Measurements from ENCODE around the gene LYSMD1. TPM values are rescaled to one million over a fixed set of nuclear protein-coding genes. Genes with fewer than 3 reads are reported as not detected.

Gene LYSMD1
- total and polyA plus RNA-seq, 2 experiments from 2014 or later: 4.9 to 26.7 TPM

DNA sequence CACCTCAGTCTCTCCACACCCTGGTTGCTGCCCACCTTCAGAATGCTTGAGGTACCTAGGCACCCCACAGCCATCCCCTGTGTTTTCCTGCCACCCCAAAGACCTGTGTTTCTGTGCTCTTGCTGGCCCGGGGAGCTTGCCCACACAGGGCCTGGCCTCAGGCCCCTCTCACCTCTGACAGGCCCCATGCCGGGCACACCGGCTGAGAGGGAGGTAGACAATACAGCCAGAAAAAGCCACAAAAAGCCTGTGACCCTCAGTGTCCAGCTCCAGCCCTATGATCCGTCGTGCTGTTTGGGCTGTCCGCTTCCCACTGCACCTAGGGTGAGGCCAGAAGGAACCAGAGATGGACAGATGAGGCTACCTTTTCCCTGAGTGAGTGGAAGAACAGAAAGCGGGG, 30.7 kb downstream of the LYSMD1 start:
- Histone ChIP-seq H3K9me3 (ENCODE audit: low read depth) (no peaks in the 10 kb centered on the region), H3K27me3 (peaks cover 12% of the 10 kb centered on the region), H3K4me1 (ENCODE audit: low read depth) (peaks cover 2% of the 10 kb centered on the region), H3K36me3 (peaks cover 14% of the 10 kb centered on the region), H3K27ac (no peak overlapping the region), H3K4me3 (no peak overlapping the region)
- TF ChIP-seq, protein P1, sequence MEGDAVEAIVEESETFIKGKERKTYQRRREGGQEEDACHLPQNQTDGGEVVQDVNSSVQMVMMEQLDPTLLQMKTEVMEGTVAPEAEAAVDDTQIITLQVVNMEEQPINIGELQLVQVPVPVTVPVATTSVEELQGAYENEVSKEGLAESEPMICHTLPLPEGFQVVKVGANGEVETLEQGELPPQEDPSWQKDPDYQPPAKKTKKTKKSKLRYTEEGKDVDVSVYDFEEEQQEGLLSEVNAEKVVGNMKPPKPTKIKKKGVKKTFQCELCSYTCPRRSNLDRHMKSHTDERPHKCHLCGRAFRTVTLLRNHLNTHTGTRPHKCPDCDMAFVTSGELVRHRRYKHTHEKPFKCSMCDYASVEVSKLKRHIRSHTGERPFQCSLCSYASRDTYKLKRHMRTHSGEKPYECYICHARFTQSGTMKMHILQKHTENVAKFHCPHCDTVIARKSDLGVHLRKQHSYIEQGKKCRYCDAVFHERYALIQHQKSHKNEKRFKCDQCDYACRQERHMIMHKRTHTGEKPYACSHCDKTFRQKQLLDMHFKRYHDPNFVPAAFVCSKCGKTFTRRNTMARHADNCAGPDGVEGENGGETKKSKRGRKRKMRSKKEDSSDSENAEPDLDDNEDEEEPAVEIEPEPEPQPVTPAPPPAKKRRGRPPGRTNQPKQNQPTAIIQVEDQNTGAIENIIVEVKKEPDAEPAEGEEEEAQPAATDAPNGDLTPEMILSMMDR (IDR thresholded peaks at IDR 0.05; ENCODE audit: low read depth, low read length): no peak
- no peak for DNase-seq (ENCODE audit: low read depth in 1 of 2, low spot score in 1 of 2)

DNA sequence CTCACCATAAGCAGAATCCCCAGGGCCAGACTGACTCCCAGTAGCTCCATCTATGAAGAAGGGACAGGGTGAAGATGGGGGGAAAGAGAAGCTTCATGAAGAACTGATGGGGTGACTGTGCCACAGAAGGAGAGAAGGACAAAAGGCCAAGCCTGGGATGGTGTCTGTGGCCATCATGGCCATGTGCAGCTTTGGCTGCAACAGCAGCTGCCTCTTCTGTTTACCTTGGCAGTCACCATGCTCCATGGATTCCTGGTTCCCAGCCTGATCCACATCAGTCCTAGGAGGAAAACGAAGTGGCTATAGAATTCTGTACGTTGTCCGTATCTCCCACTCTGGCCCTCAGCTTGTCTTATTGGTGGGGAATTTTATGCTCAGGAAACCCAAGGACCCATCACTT, 31.3 kb downstream of the LYSMD1 start:
- Histone ChIP-seq H3K27ac (no peak overlapping the region), H3K4me3 (no peak overlapping the region), H3K36me3 (peaks cover 11% of the 10 kb centered on the region), H3K9me3 (ENCODE audit: low read depth) (no peaks in the 10 kb centered on the region), H3K27me3 (peaks cover 12% of the 10 kb centered on the region), H3K4me1 (ENCODE audit: low read depth) (peaks cover 4% of the 10 kb centered on the region)
- DNase-seq (ENCODE audit: low read depth in 1 of 2, low spot score in 1 of 2): no peak
- TF ChIP-seq, protein P1 (IDR thresholded peaks at IDR 0.05; ENCODE audit: low read depth, low read length): no peak

- H3K36me3 ChIP-seq: peaks cover 11% of the 10 kb centered on the region
- H3K9me3 ChIP-seq (ENCODE audit: low read depth): no peaks in the 10 kb centered on the region
- TF ChIP-seq, protein P1 (IDR thresholded peaks at IDR 0.05; ENCODE audit: low read depth, low read length): no peak
- peaks cover 12% of the 10 kb centered on the region for H3K27me3 ChIP-seq
- H3K4me3 ChIP-seq: no peak overlapping the region
- no peak overlapping the region for H3K27ac ChIP-seq
- peak in 1 of 2 donors; percentile 14 for DNase-seq (ENCODE audit: low read depth in 1 of 2, low spot score in 1 of 2)
- peaks cover 8% of the 10 kb centered on the region for H3K4me1 ChIP-seq (ENCODE audit: low read depth)
Observed at GRCh38 chr1:151133018-151133806, 32.5 kb downstream of the LYSMD1 start.

DNA sequence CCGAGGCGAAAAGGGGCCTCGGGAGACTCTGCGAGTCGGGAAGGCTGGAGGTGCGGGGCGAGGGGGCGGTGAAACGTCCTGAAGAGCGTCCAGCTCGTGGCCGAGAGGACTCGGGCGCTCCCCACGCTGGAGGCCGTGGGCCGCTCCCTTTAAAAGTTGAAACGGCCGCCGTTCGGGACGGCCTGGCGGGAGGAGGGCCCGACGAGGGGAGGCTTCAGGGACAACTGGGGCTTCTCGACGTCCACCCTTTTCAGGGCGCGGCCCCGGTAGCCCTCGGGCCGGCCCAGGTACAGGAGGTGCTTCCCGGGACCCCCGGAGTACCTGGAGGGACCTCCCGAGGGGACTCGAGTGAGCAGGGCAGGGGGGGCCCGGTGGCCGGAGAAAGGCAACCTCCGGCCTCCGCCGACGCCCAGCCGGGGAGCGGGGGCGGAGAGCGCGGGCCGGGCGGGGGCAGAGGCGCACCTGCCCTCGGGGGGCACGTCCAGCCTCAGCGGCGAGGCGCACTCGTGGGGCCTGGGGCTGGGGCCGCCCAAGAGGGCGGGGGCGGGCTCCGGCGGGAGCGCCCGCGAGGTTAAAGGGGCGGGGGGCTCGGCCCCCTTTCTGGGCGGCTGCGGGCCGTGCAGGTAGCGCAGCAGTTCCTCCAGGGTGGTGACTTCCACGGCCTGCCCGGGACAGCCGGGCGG, 33.2 kb downstream of the LYSMD1 start:
- DNase-seq (ENCODE audit: low read depth in 1 of 2, low spot score in 1 of 2): no peak
- Histone ChIP-seq H3K9me3 (ENCODE audit: low read depth) (no peaks in the 10 kb centered on the region), H3K36me3 (peaks cover 11% of the 10 kb centered on the region), H3K4me3 (no peak overlapping the region), H3K4me1 (ENCODE audit: low read depth) (peaks cover 8% of the 10 kb centered on the region), H3K27ac (no peak overlapping the region), H3K27me3 (peaks cover 12% of the 10 kb centered on the region)
- TF ChIP-seq, protein P1 (IDR thresholded peaks at IDR 0.05; ENCODE audit: low read depth, low read length): no peak

GRCh38 chr1:151131701-151132334, 33.9 kb downstream of the LYSMD1 start:
- H3K4me1 ChIP-seq (ENCODE audit: low read depth): peaks cover 8% of the 10 kb centered on the region
- H3K36me3 ChIP-seq: peaks cover 10% of the 10 kb centered on the region
- DNase-seq (ENCODE audit: low read depth in 1 of 2, low spot score in 1 of 2): peak in 1 of 2 donors; percentile 52
- peaks cover 12% of the 10 kb centered on the region for H3K27me3 ChIP-seq
- peak overlapping the region; percentile 10 for H3K4me3 ChIP-seq
- no peaks in the 10 kb centered on the region for H3K9me3 ChIP-seq (ENCODE audit: low read depth)
- no peak overlapping the region for H3K27ac ChIP-seq
- TF ChIP-seq, protein P1 (IDR thresholded peaks at IDR 0.05; ENCODE audit: low read depth, low read length): no peak

All from cardiac muscle cell (in vitro differentiated cells and primary cell).